WTC11 (cell line): ENCODE data around the gene CTIF. TPM values are rescaled to one million over a fixed set of nuclear protein-coding genes. Genes with fewer than 3 reads are reported as not detected.

Experiments
- ATAC-seq: fragments of 200-7000 bp; cut with Tn5 transposase; 2 replicates; pipeline ENCODE4 v1.10.0; 2021; ENCODE audit warnings: mild to moderate bottlenecking, moderate library complexity
- CTCF ChIA-PET: fragments of 300-600 bp; sonication (Branson Sonifier 250); formaldehyde crosslinking; loops from one replicate; lab custom pipeline; 2021; ENCODE audit warnings: antibody characterized with exemption; lab: Charles Lee
- POLR2A ChIA-PET: fragments of 350-600 bp; sonication (Branson Sonifier 250); formaldehyde crosslinking; loops from one replicate; lab custom pipeline; 2021; ENCODE audit warnings: antibody characterized with exemption; lab: Charles Lee
- DNase-seq: peaks from one replicate; pipeline ENCODE4 v3.0.0; 2021; ENCODE audit warnings: low spot score
- H3K27ac Mint-ChIP-seq: 2 replicates; pipeline ENCODE4 v1.8.0; 2021; ENCODE audit warnings: mixed read lengths
- H3K27me3 Mint-ChIP-seq: 2 replicates; pipeline ENCODE4 v1.8.0; 2021; ENCODE audit warnings: low read depth, mild to moderate bottlenecking, moderate library complexity, mixed read lengths
- H3K36me3 Mint-ChIP-seq: 2 replicates; pipeline ENCODE4 v1.8.0; 2021; ENCODE audit warnings: mixed read lengths
- H3K4me1 Mint-ChIP-seq: 2 replicates; pipeline ENCODE4 v1.8.0; 2022; ENCODE audit warnings: mixed read lengths
- H3K4me3 Mint-ChIP-seq: 2 replicates; pipeline ENCODE4 v1.8.0; 2021; ENCODE audit warnings: mild to moderate bottlenecking, moderate library complexity, mixed read lengths
- H3K9me3 Mint-ChIP-seq: 2 replicates; pipeline ENCODE4 v1.8.0; 2021; ENCODE audit warnings: mixed read lengths
- GABPB1 ChIP-seq: sonication (generic); formaldehyde crosslinking; IDR thresholded peaks from 2 replicates; pipeline ENCODE4 v1.8.1; 2023; ENCODE audit warnings: mild to moderate bottlenecking, missing genetic modification reagents
- GTF2I ChIP-seq: fragments of 250-450 bp; sonication (Bioruptor Pico); conservative IDR thresholded peaks from 2 replicates; pipeline ENCODE4 v1.4.0; 2021; ENCODE audit warnings: mild to moderate bottlenecking
- HMGA2 ChIP-seq: fragments of 250-450 bp; sonication (Bioruptor Pico); IDR thresholded peaks from 2 replicates; pipeline ENCODE4 v1.4.0; 2021; ENCODE audit warnings: mild to moderate bottlenecking, moderate library complexity
- HMGXB4 ChIP-seq: sonication (generic); formaldehyde crosslinking; IDR thresholded peaks from 2 replicates; pipeline ENCODE4 v1.8.1; 2023; ENCODE audit warnings: mild to moderate bottlenecking, moderate library complexity, missing genetic modification reagents
- MAX ChIP-seq: sonication (generic); formaldehyde crosslinking; IDR thresholded peaks from 2 replicates; pipeline ENCODE4 v1.8.0; 2022; ENCODE audit warnings: mild to moderate bottlenecking, missing genetic modification reagents
- NFE2L1 ChIP-seq: sonication (generic); formaldehyde crosslinking; IDR thresholded peaks from 2 replicates; pipeline ENCODE4 v1.8.1; 2023; ENCODE audit warnings: missing genetic modification reagents
- NR1H2 ChIP-seq: sonication (generic); formaldehyde crosslinking; IDR thresholded peaks from 2 replicates; pipeline ENCODE4 v1.9.0; 2021; ENCODE audit warnings: mild to moderate bottlenecking, moderate library complexity, missing genetic modification reagents
- RELA ChIP-seq: sonication (generic); formaldehyde crosslinking; IDR thresholded peaks from 2 replicates; pipeline ENCODE4 v1.8.1; 2022; ENCODE audit warnings: missing genetic modification reagents, mild to moderate bottlenecking, borderline replicate concordance
- RORB ChIP-seq: fragments of 250-450 bp; sonication (Bioruptor Pico); IDR thresholded peaks from 2 replicates; pipeline ENCODE4 v1.9.0; 2021; ENCODE audit warnings: mild to moderate bottlenecking
- SMAD3 ChIP-seq: sonication (generic); formaldehyde crosslinking; IDR thresholded peaks from 2 replicates; pipeline ENCODE4 v1.8.0; 2022; ENCODE audit warnings: missing genetic modification reagents, mild to moderate bottlenecking, borderline replicate concordance
- USF1 ChIP-seq: sonication (generic); formaldehyde crosslinking; IDR thresholded peaks from 2 replicates; pipeline ENCODE4 v1.8.0; 2022; ENCODE audit warnings: mild to moderate bottlenecking, missing genetic modification reagents
- ZNF121 ChIP-seq: sonication (generic); formaldehyde crosslinking; IDR thresholded peaks from 2 replicates; pipeline ENCODE4 v1.8.0; 2023; ENCODE audit warnings: missing genetic modification reagents
- ZNF263 ChIP-seq: sonication (generic); formaldehyde crosslinking; IDR thresholded peaks from 2 replicates; pipeline ENCODE4 v1.8.1; 2022; ENCODE audit warnings: low read depth, mild to moderate bottlenecking, moderate library complexity, missing genetic modification reagents
- ZNF425 ChIP-seq: fragments of 250-450 bp; sonication (Bioruptor Pico); conservative IDR thresholded peaks from 2 replicates; pipeline ENCODE4 v1.9.0; 2021; ENCODE audit warnings: mild to moderate bottlenecking
- total RNA-seq: library from RNA; stranded (reverse); gene quantifications from 3 replicates; pipeline ENCODE4 v1.2.3, GENCODE V29; 2021
- TF ChIP-seq, protein P1 (sequence below): sonication (generic); formaldehyde crosslinking; IDR thresholded peaks from 2 replicates; pipeline ENCODE4 v1.8.0; 2022; ENCODE audit warnings: mild to moderate bottlenecking, missing genetic modification reagents
- TF ChIP-seq, protein P2 (sequence below): sonication (generic); formaldehyde crosslinking; IDR thresholded peaks from 2 replicates; pipeline ENCODE4 v1.8.0; 2023; ENCODE audit warnings: mild to moderate bottlenecking, missing genetic modification reagents

The CTIF gene
- total RNA-seq, 1 experiment from 2014 or later = 28.5 TPM

DNA sequence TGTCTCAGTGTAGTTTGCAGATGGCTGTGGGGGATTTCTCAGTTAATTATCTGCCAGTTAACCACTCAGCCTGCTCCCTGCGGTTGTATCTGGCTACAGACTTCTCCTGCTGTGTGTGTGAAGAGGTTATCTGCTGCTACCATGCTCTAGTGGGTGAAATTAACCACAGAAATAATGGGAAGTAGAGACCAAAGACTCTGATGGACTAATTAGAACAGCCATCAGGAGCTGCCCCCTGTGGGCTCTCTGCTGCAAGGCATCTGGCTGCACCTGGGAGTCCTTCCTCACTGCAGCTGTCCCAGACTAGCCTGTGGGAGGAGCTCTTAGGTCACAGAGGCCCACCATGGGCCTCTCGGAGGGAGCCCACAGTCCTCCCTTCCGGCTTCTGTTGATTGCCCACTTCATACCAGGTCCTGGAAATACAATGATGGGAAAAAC, 66.6 kb downstream of the CTIF start:
- ChIA-PET POLR2A (no interaction called here), CTCF (interaction anchor here (0.5 to 4.4 kb wide), 32 partner anchors 8 to 504 kb away, joined by 3 to 28 read pairs (median 4); partner anchors contain the start of gene CTIF)
- peak; percentile 71 for DNase-seq
- ATAC-seq = peak; percentile 100
- no peak overlapping the region for H3K4me3 Mint-ChIP-seq
- peaks cover 10% of the 10 kb centered on the region for H3K9me3 Mint-ChIP-seq
- no peaks in the 10 kb centered on the region for H3K36me3 Mint-ChIP-seq
- H3K27ac Mint-ChIP-seq = no peak overlapping the region
- peaks cover 13% of the 10 kb centered on the region for H3K4me1 Mint-ChIP-seq
- peak; percentile 55; the same call in 1 of the 2 replicates for TF ChIP-seq ZNF263 (CRISPR knock-in tag)
- TF ChIP-seq SMAD3 (CRISPR knock-in tag) = no peak
- H3K27me3 Mint-ChIP-seq = no peaks in the 10 kb centered on the region

- peaks cover 9% of the 10 kb centered on the region for H3K9me3 Mint-ChIP-seq
- H3K36me3 Mint-ChIP-seq = no peaks in the 10 kb centered on the region
- peaks cover 10% of the 10 kb centered on the region for H3K4me1 Mint-ChIP-seq
- CTCF ChIA-PET = interaction anchor here (0.7 to 4.4 kb wide), 7 partner anchors 8 to 162 kb away, joined by 4 to 27 read pairs (median 4); no protein-coding TSS in a partner anchor
- no peak for TF ChIP-seq NR1H2 (CRISPR knock-in tag)
- no peak for TF ChIP-seq ZNF425 (CRISPR knock-in tag)
- TF ChIP-seq, protein P1, sequence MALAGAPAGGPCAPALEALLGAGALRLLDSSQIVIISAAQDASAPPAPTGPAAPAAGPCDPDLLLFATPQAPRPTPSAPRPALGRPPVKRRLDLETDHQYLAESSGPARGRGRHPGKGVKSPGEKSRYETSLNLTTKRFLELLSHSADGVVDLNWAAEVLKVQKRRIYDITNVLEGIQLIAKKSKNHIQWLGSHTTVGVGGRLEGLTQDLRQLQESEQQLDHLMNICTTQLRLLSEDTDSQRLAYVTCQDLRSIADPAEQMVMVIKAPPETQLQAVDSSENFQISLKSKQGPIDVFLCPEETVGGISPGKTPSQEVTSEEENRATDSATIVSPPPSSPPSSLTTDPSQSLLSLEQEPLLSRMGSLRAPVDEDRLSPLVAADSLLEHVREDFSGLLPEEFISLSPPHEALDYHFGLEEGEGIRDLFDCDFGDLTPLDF (CRISPR knock-in tag) = no peak
- TF ChIP-seq HMGXB4 (CRISPR knock-in tag) = no peak
- TF ChIP-seq, protein P2, sequence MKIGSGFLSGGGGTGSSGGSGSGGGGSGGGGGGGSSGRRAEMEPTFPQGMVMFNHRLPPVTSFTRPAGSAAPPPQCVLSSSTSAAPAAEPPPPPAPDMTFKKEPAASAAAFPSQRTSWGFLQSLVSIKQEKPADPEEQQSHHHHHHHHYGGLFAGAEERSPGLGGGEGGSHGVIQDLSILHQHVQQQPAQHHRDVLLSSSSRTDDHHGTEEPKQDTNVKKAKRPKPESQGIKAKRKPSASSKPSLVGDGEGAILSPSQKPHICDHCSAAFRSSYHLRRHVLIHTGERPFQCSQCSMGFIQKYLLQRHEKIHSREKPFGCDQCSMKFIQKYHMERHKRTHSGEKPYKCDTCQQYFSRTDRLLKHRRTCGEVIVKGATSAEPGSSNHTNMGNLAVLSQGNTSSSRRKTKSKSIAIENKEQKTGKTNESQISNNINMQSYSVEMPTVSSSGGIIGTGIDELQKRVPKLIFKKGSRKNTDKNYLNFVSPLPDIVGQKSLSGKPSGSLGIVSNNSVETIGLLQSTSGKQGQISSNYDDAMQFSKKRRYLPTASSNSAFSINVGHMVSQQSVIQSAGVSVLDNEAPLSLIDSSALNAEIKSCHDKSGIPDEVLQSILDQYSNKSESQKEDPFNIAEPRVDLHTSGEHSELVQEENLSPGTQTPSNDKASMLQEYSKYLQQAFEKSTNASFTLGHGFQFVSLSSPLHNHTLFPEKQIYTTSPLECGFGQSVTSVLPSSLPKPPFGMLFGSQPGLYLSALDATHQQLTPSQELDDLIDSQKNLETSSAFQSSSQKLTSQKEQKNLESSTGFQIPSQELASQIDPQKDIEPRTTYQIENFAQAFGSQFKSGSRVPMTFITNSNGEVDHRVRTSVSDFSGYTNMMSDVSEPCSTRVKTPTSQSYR (CRISPR knock-in tag) = no peak
- TF ChIP-seq RORB (CRISPR knock-in tag) = no peak
- TF ChIP-seq HMGA2 (CRISPR knock-in tag) = no peak
- no peak for TF ChIP-seq USF1
- no peak for TF ChIP-seq ZNF121
- no peak for TF ChIP-seq MAX (CRISPR knock-in tag)
- TF ChIP-seq NFE2L1 (CRISPR knock-in tag) = no peak
- TF ChIP-seq GABPB1 (CRISPR knock-in tag) = no peak
- TF ChIP-seq GTF2I (CRISPR knock-in tag) = no peak
- TF ChIP-seq RELA (CRISPR knock-in tag) = no peak
- H3K27ac Mint-ChIP-seq = no peak overlapping the region
- POLR2A ChIA-PET = no interaction called here
- DNase-seq (no peak), ATAC-seq (no peak)
- no peaks in the 10 kb centered on the region for H3K27me3 Mint-ChIP-seq
- H3K4me3 Mint-ChIP-seq = no peak overlapping the region
Measured at GRCh38 chr18:48607056-48607984, 68.5 kb downstream of the CTIF start.
